HL-60 (cell line): ENCODE data around the gene HK3.

Source experiments
- CTCF ChIP-seq: IDR thresholded peaks from one replicate; pipeline ENCODE4 v1.5.1; 2011; ENCODE audit warnings: low read length, control low read depth, inconsistent platforms; ENCODE audit not compliant: insufficient read depth
- GABPA ChIP-seq: IDR thresholded peaks from 2 replicates; pipeline ENCODE4 v1.6.1; 2012; ENCODE audit warnings: low read depth
- POLR2AphosphoS5 ChIP-seq: IDR thresholded peaks from 2 replicates; pipeline ENCODE4 v1.6.1; 2012; ENCODE audit warnings: low read depth
- REST ChIP-seq: IDR thresholded peaks from 2 replicates; pipeline ENCODE4 v1.6.1; 2012; ENCODE audit warnings: low read depth; ENCODE audit not compliant: insufficient replicate concordance

GRCh38 chr5:176832162-176832561 lies 67.0 kb downstream of the HK3 start:
- TF ChIP-seq CTCF (no peak), REST (no peak), GABPA (no peak), POLR2AphosphoS5 (no peak)
